ENCODE results near the gene SCUBE3. TPM values are rescaled to one million over a fixed set of nuclear protein-coding genes. Genes with fewer than 3 reads are reported as not detected.
A peak's percentile ranks its signal among the peaks of the same experiment; 100 is the strongest.

The SCUBE3 gene
- total and polyA plus RNA-seq, 9 of the 15 experiments (the other 6 are each of a cell fraction or from before 2014, with no cell fraction given), result 0.01 to 0.11 TPM; not detected in 7

- no peak for TF ChIP-seq CUX1 (CRISPR knock-in tag; IDR thresholded peaks at IDR 0.05)
- TF ChIP-seq FOXA1 (IDR thresholded peaks at IDR 0.05; ENCODE audit: borderline replicate concordance), result 0 out of 2 replicates have a peak, but pooled peaks have one; percentile 28
- peak; percentile 89 for TF ChIP-seq TEAD4 (IDR thresholded peaks at IDR 0.05; ENCODE audit: low read length)
- TF ChIP-seq TEAD4 (CRISPR knock-in tag; IDR thresholded peaks at IDR 0.05; ENCODE audit: borderline replicate concordance), result no peak
- TF ChIP-seq CHCHD3 (CRISPR knock-in tag; IDR thresholded peaks at IDR 0.05), result no peak
- TF ChIP-seq KDM1A (IDR thresholded peaks at IDR 0.05), result peak in 1 of 2 experiments; percentile 63; a peak in 2 of 4 replicates
- no peak for TF ChIP-seq ZFPM2 (CRISPR knock-in tag; IDR thresholded peaks at IDR 0.05)
- peak; percentile 77 for TF ChIP-seq EP300 (IDR thresholded peaks at IDR 0.05; ENCODE audit: low read length)
- no peak for TF ChIP-seq ZNF445 (CRISPR knock-in tag; IDR thresholded peaks at IDR 0.05; ENCODE audit: low read depth)
- TF ChIP-seq TCF7 (IDR thresholded peaks at IDR 0.05; ENCODE audit: borderline replicate concordance), result no peak
- peak; percentile 63 to 76 for TF ChIP-seq TRIM24 (IDR thresholded peaks at IDR 0.05)
- no peak for TF ChIP-seq SFPQ (IDR thresholded peaks at IDR 0.05; ENCODE audit: low read depth, low read length)
- no peak for TF ChIP-seq RBM15 (IDR thresholded peaks at IDR 0.05; ENCODE audit: insufficient read depth, low read length)
- TF ChIP-seq GTF2A2 (tag; IDR thresholded peaks at IDR 0.05), result no peak
- 0 out of 4 replicates have a peak, but pooled peaks of 1 of the 2 experiments have one; percentile 21 for TF ChIP-seq TBL1XR1 (IDR thresholded peaks at IDR 0.05; ENCODE audit: low read length in 2 of 2)
- peak; percentile 85 for TF ChIP-seq CBFA2T2 (conservative IDR thresholded peaks at IDR 0.05)
- TF ChIP-seq ZNF280A (IDR thresholded peaks at IDR 0.05; ENCODE audit: low read depth, partially characterized antibody), result no peak
- TF ChIP-seq BRCA1 (IDR thresholded peaks at IDR 0.05), result no peak
- TF ChIP-seq BRCA1 (CRISPR knock-in tag; IDR thresholded peaks at IDR 0.05), result no peak
- peak; percentile 64; the same call in 1 of the 2 replicates for TF ChIP-seq POLR2AphosphoS5 (IDR thresholded peaks at IDR 0.05; ENCODE audit: control insufficient read depth, insufficient read depth, low read depth, low read length)
- TF ChIP-seq MTA2 (IDR thresholded peaks at IDR 0.05; ENCODE audit: low read depth), result peak; percentile 64
Measured at GRCh38 chr6:35183935-35184334, 29.8 kb upstream of the SCUBE3 start (continued).
